HG02943 (cell line): ENCODE results near the gene SMARCA2.

Experiments used
- ATAC-seq: cut with Tn5 transposase; IDR thresholded peaks from one replicate; pipeline ENCODE4 v1.9.1; 2021; ENCODE audit warnings: mild to moderate bottlenecking, low read depth, moderate library complexity; ENCODE audit not compliant: unreplicated experiment

The SMARCA2 gene

GRCh38 chr9:2086971-2087370, 71.8 kb downstream of the SMARCA2 start:
- no peak for ATAC-seq

- ATAC-seq = peak; percentile 82
Observed at GRCh38 chr9:2087500-2088313, 72.6 kb downstream of the SMARCA2 start.

- ATAC-seq = no peak
Observed at GRCh38 chr9:2093920-2094597, 78.9 kb downstream of the SMARCA2 start.

- ATAC-seq = no peak
Observed at GRCh38 chr9:2096376-2096970, 81.3 kb downstream of the SMARCA2 start.

GRCh38 chr9:2106666-2107065, 91.5 kb downstream of the SMARCA2 start:
- ATAC-seq = no peak

- no peak for ATAC-seq
Observed at GRCh38 chr9:2107906-2108451, 92.8 kb downstream of the SMARCA2 start.

GRCh38 chr9:2109069-2109650, 94.0 kb downstream of the SMARCA2 start:
- ATAC-seq = no peak

- ATAC-seq = no peak
Observed at GRCh38 chr9:2110036-2110435, 94.9 kb downstream of the SMARCA2 start.

GRCh38 chr9:2116073-2116472, 100.9 kb downstream of the SMARCA2 start:
- ATAC-seq = no peak

- ATAC-seq = no peak
Observed at GRCh38 chr9:2117527-2117926, 102.4 kb downstream of the SMARCA2 start.

- ATAC-seq = no peak
Observed at GRCh38 chr9:2119566-2119965, 104.4 kb downstream of the SMARCA2 start.

GRCh38 chr9:2120926-2121689, 106.0 kb downstream of the SMARCA2 start:
- ATAC-seq = no peak

- no peak for ATAC-seq
Observed at GRCh38 chr9:2122299-2122698, 107.2 kb downstream of the SMARCA2 start.

- no peak for ATAC-seq
Observed at GRCh38 chr9:2125906-2126305, 110.8 kb downstream of the SMARCA2 start.

GRCh38 chr9:2126331-2126803, 111.2 kb downstream of the SMARCA2 start:
- ATAC-seq = no peak

GRCh38 chr9:2127486-2127885, 112.3 kb downstream of the SMARCA2 start:
- no peak for ATAC-seq

GRCh38 chr9:2128141-2128540, 113.0 kb downstream of the SMARCA2 start:
- no peak for ATAC-seq

- ATAC-seq = no peak
Observed at GRCh38 chr9:2128618-2129017, 113.5 kb downstream of the SMARCA2 start.

- ATAC-seq = no peak
Observed at GRCh38 chr9:2130941-2131340, 115.8 kb downstream of the SMARCA2 start.

- ATAC-seq = no peak
Observed at GRCh38 chr9:2132484-2133082, 117.4 kb downstream of the SMARCA2 start.
